Esophagus squamous epithelium (tissue), 4 donors: ENCODE data around the gene DAZAP1.

Experiments used
- POLR2A ChIP-seq, 4 donors: fragments of 450-650 bp; IDR thresholded peaks; one replicate each; pipeline ENCODE4 v1.6.1; 2017; ENCODE audit warnings: antibody characterized with exemption in 4 of 4, mild to moderate bottlenecking in 4 of 4, moderate library complexity in 3 of 4
- TF ChIP-seq, protein P1 (sequence below), 6 experiments: fragments of 450-650 bp in 4 of 6; fragments of 200-600 bp in 2 of 6; sonication (generic) in 2 of 6; IDR thresholded peaks; one replicate each; pipeline ENCODE4 v1.5.1; 2016 to 2019; ENCODE audit warnings: antibody characterized with exemption in 6 of 6, mild to moderate bottlenecking in 4 of 6, moderate library complexity in 4 of 6

DNA sequence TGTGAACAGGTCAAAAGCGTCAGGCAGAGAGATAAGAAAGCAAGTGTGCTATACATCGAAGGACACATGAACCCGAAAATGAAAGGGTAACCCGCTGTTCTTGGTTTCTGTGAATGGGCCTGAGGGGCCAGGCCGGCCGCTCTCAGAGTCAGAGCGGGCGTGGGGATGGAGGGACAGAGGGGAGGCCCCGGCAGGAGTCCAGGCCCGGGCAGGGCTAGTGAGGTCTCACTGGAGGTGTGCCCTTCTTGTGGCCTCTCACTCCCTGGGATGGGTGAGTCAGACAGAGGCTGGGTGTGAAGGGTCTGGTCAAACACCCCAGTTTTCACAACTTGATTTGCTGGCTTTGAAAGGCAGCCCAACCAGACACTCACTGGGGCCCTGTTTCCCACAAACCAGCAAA, 41.1 kb upstream of the DAZAP1 start:
- TF ChIP-seq, protein P1, sequence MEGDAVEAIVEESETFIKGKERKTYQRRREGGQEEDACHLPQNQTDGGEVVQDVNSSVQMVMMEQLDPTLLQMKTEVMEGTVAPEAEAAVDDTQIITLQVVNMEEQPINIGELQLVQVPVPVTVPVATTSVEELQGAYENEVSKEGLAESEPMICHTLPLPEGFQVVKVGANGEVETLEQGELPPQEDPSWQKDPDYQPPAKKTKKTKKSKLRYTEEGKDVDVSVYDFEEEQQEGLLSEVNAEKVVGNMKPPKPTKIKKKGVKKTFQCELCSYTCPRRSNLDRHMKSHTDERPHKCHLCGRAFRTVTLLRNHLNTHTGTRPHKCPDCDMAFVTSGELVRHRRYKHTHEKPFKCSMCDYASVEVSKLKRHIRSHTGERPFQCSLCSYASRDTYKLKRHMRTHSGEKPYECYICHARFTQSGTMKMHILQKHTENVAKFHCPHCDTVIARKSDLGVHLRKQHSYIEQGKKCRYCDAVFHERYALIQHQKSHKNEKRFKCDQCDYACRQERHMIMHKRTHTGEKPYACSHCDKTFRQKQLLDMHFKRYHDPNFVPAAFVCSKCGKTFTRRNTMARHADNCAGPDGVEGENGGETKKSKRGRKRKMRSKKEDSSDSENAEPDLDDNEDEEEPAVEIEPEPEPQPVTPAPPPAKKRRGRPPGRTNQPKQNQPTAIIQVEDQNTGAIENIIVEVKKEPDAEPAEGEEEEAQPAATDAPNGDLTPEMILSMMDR (IDR thresholded peaks at IDR 0.05), result no peak
- TF ChIP-seq POLR2A (IDR thresholded peaks at IDR 0.05), result no peak
